HG02870 (cell line): Measurements from ENCODE around the gene PRR5.

Experiments used
- ATAC-seq: cut with Tn5 transposase; IDR thresholded peaks from one replicate; pipeline ENCODE4 v1.9.1; 2021; ENCODE audit warnings: mild to moderate bottlenecking, moderate library complexity; ENCODE audit not compliant: unreplicated experiment

The PRR5 gene

GRCh38 chr22:44752285-44753188, 50.5 kb downstream of the PRR5 start, which contains the start of gene ARHGAP8:
TSS of gene ARHGAP8 (plus strand) at chr22:44752575. CDS start at chr22:44786528, 33,953 bp downstream.
- ATAC-seq = no peak

- ATAC-seq = no peak
These were observed 51.4 kb downstream of the PRR5 start for GRCh38 chr22:44753189-44754042.

GRCh38 chr22:44754998-44755397, 53.0 kb downstream of the PRR5 start:
- ATAC-seq = no peak

- no peak for ATAC-seq
These were observed 53.4 kb downstream of the PRR5 start for GRCh38 chr22:44755417-44755816.

- ATAC-seq = no peak
These were observed 54.0 kb downstream of the PRR5 start for GRCh38 chr22:44755956-44756361.

GRCh38 chr22:44758344-44758973, 56.5 kb downstream of the PRR5 start:
- no peak for ATAC-seq

GRCh38 chr22:44759001-44759400, 57.0 kb downstream of the PRR5 start:
- ATAC-seq = no peak

GRCh38 chr22:44759430-44760310, 57.7 kb downstream of the PRR5 start:
- no peak for ATAC-seq

- ATAC-seq = no peak
These were observed 58.5 kb downstream of the PRR5 start for GRCh38 chr22:44760476-44760875.

- ATAC-seq = no peak
These were observed 59.0 kb downstream of the PRR5 start for GRCh38 chr22:44761025-44761424.

- ATAC-seq = no peak
These were observed 62.4 kb downstream of the PRR5 start for GRCh38 chr22:44764373-44764772.

- ATAC-seq = no peak
These were observed 63.0 kb downstream of the PRR5 start for GRCh38 chr22:44764974-44765373.

- no peak for ATAC-seq
These were observed 63.7 kb downstream of the PRR5 start for GRCh38 chr22:44765571-44766285.

GRCh38 chr22:44773082-44773481, 71.1 kb downstream of the PRR5 start:
- ATAC-seq = no peak

- no peak for ATAC-seq
These were observed 73.9 kb downstream of the PRR5 start for GRCh38 chr22:44775862-44776261.

GRCh38 chr22:44776605-44777363, 74.8 kb downstream of the PRR5 start:
- no peak for ATAC-seq

- ATAC-seq = no peak
These were observed 75.4 kb downstream of the PRR5 start for GRCh38 chr22:44777364-44777755.

- no peak for ATAC-seq
These were observed 79.0 kb downstream of the PRR5 start for GRCh38 chr22:44780876-44781449.
